AG08395 (cell line): Measurements from ENCODE around the gene USP31.

Source experiments
- DNase-seq: peaks from one replicate; pipeline ENCODE4 v3.0.0; 2012; ENCODE audit warnings: mixed read lengths, low spot score

Gene USP31

DNA sequence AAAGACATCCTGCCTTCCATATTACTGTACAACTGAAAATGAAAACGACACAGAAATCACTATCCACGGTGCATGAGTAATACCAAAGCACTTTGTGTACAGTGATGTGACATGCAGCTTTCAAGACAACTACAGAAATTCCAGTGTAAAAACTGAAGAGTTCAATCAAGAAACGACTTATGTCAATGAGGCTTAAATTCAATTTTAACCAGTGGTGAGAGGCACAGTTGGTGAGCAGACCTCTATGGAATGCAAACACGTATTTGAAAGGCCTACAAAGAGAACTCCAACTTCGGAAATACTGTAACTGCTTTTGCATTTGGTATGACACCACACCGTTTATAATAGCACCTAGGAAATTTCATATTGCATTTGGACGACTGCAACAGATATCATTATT, 87.6 kb downstream of the USP31 start:
- peak; percentile 34 for DNase-seq

DNA sequence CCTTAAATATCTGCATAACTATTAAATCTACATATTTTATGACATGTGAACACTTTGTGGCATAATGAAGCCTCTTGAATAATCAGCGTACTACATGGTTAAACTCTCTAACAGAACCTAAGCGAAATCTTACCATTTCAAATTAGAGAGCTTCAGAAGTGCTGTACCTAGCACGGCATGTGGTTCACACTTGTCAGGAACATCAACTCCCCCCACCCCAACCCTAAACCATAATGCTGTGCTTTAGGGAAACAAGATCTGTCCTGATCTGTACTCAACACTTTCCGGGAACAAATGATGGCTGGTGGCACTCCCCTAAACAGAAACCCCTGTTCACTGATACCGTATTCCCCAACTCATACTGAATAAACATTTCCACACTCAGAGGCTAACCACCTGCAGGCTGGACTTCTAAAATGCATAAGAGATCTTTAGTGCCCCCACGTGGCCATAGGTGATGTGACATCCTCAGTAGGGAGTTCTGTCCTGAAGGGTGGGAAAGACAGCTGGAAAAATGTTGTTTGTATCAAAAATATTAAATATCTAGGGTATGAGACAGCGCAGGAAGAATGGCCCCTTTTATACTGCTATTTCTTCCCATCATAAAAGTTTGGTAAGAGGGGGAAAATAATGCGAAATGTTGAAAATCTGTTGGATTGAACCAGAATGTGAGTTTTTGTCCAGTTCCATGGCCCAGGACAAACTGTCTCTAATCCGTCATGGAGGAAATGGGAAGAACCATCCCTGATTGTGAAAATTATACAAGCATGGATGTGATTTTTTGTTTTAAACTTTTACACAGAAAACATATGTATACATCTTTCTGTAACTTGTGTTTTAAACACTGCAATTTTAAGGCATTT, 88.6 kb downstream of the USP31 start:
- peak; percentile 77 for DNase-seq

DNA sequence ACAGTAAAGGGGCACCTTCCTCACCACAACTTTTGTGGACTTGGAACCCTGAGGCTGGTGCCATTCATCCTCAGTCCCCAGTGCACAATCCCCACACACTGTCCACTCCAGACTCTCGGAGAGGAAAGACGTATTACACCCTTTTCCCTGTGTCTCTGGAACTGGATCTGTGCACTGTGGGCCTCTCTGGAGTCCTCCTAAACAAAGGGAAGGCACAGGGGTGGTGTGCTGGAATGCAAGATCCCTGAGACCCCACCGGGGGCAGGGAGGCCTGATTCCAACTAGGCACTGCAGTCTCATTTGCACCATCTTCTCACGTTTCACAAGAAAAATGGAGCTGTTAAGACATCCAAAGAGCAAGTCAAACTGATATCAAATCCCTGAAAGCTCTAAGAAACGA, 89.8 kb downstream of the USP31 start:
- no peak for DNase-seq

DNA sequence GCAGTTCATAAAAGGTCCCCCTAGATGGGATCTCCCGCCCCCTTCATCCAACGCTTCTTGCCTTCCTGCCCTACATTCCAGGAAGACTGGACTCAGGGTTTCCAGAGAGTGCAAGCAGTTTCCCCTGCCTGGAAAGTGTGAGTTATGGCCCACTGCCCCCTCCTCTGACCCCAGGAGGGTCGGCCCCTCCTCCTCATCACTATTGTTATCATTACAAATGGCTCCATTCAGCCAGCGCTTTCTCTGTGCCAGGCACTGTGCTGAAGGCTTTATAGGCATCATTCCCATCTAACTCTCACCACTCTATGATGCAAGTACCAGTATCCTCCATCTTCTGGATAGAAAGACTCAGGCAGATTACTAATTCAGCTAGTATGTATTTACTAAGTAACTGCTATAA, 90.7 kb downstream of the USP31 start:
- no peak for DNase-seq

DNA sequence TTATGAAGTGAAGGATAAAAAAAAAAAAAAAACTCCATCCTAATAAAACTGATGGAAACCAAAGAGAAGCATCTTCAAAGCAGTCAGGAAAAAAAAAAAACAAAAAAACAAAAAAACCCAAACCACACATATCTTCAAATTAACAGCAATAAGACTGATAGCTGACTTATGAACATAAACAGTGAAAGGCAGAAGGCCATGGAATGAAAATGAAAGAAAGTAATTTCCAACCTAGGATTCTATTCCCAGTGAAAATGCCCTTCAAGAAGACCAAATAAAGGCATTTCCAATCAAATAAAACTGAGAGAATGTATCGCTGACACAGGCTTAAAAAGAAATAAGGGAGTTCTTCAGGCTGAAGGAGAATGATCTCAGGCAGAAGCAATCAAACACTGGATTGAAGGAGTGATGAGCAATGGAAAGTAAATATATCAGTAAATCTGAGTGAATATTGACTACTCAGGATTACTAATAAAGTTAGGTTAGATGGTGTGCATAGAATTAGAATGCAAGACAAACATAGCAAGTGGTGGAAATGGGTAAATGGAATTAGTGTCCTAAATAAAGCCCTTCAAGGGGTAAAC, 92.1 kb downstream of the USP31 start:
- DNase-seq, result no peak

DNA sequence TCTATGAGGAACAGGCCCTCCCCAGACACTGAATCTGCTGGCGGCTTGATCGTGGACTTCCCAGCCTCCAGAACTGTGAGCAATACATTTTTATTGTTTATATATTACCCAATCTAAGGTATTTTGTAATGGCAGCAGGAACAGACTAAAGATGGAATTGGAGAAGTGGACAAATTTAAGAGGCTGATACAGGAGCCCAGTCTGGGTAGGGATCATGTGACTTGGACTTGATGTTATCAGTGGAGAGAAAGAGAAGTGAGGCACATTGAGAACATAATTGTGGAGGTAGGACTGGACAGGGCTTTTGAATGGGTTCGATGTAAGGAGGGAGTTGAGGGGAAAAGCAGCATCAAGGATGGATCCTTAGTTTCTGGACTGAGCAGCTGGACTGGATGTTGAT, 93.8 kb downstream of the USP31 start:
- DNase-seq, result no peak

DNA sequence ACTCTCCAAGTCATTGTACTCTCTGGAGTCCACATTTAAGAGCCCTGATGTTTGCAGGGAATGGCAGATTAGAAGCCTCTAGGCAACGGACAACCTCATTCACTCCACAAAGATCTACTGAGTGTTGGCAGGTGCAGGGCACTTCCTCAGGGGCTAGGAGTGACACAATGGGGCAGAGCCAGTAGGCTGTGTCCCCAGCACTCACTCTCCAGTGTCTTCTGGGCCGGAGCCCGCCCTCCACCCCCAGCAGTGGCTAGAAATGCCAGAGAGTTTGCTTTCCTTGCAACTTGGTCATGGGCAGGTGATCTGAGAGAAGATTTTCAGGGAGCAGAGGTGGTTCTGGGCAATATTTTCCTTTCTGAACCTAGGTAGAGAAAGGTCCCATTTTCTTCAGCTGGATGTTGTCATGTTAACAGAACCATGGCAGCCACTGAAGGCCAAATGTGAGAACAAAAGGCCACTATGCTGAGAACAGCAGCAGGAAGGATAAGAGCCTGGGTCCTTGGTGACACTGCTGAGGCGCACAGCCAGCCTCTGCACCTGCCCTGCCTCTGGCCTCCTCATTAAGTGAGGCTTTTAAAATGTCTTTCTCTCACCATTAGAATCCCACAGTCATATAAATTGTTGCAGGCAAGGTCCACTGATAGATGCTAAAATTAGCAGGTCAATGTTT, 96.2 kb downstream of the USP31 start:
- no peak for DNase-seq

DNA sequence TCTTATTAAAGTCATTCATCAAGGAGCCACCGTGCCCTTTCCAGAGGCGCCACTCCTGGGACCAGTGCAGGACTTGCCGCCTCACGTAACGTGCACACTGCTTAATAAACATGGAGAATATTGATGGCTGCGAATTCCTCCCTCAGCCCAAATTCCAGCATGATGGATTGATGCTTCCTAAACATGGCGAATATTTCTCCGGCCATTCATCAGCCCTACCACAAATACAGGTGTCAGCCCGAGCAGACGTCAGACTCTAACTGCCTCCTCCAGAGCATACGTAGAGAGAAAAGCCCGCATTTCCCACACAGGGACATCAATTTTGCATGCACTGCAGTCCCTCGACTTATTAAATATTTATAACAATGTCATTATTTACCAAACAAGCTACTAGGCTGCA, 97.0 kb downstream of the USP31 start:
- DNase-seq, result no peak

DNA sequence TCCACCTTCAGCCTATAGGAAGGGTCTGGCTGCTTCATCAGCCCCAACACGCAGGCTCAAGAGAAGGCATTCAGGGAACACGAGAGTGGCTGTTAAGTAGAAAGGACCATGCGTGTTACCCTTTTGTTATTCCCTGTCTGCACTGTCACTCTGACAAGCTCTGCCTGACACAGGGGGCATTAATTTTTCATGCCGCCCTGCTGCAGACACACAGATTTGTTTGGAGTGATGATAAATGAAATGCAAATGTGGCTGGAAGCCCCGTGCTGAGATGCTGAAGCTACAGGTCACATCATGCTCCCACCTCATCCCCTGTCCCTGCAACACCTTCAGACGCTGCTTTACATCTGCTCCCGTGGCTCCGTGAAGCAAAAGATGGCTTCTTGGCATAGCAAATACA, 97.7 kb downstream of the USP31 start:
- no peak for DNase-seq

DNA sequence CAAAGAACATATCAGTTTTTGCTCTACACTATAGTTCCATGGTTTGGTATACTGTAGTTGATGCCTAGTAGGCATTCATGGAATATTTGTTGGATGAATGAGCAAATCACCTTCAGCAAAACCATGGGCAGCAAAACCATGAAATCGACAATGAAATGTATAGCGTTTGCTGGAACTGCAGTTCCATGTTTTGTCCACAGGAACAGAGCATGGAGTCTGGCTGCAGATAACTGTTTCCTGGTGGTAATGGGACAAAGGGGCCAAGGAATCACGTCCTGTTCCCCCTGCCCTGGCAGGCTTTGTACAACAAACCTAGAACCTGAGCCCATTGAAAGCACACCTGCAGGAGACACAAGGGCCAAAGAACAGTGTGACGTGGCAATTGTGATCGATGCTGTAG, 101.1 kb downstream of the USP31 start:
- DNase-seq, result no peak

DNA sequence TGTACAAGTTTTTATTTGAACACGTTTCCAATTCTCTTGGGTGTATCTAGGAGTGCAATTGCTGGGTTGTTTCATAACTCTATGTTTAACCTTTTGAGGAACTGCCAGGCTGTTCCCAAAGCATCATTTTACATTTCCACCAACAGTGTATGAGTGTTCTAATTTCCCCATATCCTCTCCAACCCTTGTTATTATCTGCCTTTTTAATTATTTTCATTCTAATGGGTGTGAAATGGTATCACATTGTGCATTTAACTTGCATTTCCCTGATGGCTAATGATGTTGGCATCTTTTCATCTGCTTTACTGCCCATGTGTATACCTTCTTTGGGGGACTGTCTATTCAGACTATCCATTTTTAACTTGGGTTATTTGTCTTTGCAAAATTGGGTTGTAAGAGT, 104.2 kb downstream of the USP31 start:
- no peak for DNase-seq

DNA sequence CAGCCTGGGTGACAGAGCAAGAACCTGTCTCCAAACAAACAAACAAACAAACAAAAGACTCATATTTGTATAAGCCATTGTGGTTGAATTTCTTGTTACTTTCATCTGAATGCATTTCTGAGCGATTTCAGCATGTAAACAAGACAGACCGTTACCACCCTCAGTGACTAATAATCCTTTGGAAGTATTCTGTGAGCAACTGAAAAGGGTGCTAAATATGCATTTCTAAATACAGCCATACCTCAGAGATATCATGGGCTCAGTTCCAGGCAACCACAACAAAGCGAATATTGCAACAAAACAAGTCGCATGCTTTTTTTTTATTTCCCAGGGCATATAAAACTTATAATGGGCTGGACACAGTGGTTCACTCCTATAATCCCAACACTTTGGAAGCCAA, 109.0 kb downstream of the USP31 start:
- DNase-seq, result no peak

DNA sequence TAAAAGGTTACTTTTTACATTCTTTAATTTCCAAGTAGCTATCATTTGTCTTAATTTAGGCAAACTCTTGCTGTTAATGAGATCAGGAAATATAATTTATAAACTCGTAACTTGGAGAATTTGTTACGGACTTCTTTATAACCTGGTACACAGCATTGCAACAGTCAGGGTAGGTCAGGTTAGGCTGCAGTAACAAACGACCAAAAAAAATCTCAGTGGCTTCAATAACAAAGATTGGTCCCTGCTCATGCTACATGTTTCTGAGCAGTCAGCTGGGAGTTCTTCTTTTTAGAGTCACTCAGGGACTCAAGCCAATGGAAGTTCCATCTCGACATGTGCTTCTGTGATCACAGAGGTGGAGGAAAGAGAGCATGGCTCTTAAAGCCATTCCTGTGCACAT, 110.1 kb downstream of the USP31 start:
- no peak for DNase-seq

DNA sequence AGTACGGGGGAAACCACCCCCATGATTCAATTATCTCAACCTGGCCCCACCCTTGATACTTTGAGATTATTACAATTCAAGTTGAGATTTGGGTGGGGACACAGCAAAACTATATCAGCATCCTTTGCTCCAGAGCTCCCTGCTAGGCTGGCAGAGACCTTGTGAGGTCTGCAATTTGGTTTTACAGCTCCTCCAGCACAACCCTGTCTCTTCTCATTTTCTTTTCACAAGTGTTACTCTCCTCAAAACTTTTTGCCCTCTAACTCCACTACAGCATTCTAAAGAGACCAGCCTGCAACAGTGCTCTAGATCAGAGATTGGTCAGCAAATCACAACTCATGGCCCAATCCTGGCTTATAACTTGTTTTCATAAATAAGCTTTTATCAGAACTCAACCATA, 114.0 kb downstream of the USP31 start:
- no peak for DNase-seq

DNA sequence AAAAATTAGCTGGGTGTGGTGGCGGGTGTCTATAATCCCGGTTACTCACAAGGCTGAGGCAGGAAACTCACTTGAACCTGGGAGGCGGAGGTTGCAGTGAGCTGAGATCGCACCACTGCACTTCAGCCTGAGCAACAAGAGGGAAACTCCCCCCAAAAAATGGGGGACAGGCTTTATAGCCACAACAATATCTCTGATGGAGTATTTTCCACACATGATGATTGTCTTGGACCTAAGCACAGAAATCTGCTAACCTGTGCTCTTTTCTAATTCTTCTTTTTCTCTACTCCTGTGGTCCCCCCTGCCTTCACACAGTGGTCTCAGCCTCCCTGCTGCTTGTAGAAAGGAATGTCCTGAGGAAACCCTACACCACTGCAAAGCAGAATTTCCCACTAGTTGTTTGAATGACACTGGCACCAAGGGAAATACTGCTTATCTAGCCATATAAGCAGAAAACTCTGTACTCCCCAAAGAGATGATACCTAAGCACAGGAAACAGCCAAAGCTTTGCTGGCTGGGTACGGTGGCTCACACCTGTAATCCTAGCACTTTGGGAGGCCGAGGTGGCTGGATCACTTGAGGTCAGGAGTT, 117.6 kb downstream of the USP31 start:
- DNase-seq, result no peak

DNA sequence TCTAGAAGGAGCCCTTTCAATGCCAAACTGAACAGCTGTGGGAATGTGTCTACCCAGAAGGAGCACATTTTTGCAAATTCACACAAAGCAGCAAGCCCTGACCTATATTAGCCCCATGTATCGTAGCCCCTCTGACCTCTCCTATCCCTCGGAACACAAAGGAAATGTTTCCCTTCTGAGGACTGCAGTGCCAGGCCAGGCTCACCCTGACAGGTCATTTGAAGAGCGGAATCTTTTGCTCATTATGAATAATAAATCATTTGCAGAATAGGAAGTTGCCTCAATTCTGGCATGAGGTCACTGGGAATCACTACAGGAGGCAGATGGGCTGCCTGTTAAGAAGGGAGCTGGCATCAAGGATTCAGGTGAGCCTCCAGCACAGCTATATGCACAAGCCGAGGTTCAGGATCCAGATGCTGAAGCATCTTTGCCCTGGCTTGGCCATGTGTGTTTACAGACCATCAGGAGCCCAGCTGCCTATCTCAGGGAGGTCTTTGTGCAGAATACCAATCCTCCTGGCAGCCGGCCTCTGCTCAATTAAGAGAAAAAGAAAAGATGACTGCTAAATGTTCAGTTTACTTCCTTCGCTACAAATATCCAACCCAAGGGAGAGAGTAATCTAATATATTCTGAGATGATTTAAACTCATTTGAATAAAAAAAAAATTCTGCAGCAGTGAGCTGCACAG, 119.4 kb downstream of the USP31 start:
- DNase-seq, result no peak

DNA sequence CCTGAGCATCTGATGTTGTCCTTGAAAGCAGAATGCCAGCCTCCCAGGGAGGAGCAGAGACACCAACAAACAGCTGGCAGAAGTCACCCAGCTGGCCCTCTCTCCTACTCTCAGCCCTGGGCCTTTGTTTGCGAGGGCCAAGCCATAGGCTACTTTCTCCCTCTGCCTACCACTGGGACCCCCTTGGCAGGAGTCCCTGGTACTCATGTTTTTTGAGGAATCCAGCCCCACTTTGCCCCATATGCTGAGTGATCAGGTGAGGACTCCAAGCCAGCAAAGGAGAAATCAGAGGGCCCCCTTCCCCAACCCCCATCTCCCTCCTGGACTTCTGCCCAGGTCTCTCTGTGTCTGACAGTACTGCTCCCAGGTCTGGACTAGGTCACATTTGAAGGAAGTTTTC, 121.9 kb downstream of the USP31 start:
- no peak for DNase-seq

DNA sequence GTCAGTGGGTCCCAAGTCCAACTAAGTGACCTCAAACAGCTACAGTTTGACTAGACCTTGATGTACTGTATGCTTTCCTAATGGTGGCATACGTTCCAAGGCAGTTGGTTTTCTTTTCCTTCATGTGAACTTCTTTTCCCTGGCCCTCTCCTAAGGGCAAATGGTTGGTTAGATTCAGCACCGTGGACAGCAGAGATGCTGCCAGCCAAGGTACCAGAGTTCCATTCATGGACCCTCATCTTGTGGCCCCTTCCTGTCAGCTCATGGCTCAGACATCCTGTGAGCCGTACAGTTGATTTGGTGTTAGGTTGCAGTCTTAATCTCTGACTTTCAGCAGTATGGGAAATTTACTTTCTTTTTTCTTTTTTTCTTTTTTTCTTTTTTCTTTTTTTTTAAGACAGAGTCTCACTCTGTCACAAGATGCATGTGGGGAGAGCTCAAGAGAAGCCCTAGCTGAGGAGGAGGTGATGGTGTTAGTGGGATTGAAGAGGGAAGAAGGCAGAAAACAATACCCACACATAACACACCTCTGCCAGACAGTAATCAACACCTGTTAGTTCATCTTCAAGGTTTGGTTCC, 122.4 kb downstream of the USP31 start:
- peak; percentile 11 for DNase-seq

DNA sequence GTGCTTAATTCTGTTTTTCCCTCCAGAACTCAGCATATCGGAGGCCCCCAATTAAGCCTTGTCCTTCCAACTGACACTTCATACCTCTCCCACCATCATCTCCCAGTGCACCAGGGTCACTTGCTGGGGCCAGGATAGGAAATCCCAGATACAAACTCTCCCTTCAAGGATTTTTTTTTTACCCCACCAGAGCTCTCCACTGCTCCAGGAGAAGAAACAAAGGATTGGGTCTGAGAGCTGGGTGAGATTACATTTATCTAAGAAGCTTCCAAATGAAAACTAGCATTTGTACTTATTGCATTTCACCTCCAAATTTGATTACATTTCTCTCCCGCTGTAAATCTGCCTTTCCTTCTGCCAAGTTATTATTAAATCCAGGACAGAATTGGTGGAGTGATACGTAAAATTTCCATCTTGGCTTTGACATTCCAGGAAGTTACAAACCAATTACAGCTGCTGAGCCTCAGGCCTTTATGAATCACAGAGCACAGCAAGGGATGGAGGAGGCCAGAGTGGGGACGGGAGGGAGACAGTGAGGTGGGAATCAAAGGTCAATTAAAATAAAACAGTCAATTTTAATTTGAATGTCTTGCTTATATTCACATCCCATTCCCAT, 123.5 kb downstream of the USP31 start:
- DNase-seq, result peak; percentile 15

DNA sequence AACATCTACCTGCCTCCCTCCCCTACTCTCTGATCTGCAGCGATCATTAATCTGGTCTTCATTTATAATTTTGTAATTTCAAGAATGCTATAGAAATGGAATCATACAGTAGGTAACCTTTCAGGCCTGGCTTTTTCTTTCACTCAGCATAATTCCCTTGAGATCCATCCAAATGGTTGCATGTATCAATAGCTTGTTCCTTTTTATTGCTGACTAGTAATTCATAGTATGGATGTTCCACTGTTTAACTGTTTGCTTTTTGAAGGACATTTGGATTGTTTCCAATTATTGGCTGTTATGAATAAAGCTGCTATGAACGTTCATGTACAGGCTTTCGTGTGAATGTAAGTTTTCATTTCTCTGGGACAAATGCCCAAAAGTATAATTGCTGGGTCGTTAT, 125.2 kb downstream of the USP31 start:
- DNase-seq, result no peak

DNA sequence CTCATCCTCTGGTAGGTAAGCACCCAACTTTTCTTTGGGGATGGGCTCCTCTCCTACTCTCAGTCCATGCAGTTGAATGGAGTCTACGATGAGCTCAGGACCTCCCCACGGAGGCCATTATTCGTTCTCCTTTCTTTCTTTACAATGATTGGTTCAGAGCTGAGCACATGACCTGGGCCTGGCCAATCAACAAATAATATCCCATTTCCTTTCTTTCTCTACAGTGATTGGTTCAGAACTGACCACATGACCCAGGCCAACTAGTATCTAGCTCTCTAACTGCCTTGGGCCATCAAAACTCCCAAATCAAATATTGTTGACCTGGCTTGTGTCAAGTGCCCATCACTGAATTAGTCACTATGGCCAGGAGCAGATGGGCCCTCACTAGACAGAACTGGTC, 129.2 kb downstream of the USP31 start:
- no peak for DNase-seq

DNA sequence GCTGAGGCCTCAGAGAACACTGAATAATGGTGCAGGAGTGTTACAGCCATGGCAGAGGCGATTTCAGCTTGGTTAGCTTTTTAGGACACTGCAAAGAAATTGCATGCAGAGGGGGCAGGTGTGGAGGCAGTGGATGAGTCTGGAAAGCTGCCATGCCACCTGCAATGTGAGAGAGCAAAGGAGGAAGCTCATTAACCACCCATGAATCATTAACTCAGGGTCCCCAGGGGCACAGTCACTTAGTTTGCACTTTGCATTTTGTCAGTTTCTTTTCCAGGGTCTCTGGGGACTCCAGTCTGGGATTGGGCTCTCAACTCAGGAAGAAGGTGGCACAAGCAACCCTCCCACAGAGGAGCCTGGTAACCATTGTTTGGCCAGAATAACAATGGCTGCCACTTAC, 132.9 kb downstream of the USP31 start:
- no peak for DNase-seq
